ENCODE measurements around the gene KIF1A.

DNA sequence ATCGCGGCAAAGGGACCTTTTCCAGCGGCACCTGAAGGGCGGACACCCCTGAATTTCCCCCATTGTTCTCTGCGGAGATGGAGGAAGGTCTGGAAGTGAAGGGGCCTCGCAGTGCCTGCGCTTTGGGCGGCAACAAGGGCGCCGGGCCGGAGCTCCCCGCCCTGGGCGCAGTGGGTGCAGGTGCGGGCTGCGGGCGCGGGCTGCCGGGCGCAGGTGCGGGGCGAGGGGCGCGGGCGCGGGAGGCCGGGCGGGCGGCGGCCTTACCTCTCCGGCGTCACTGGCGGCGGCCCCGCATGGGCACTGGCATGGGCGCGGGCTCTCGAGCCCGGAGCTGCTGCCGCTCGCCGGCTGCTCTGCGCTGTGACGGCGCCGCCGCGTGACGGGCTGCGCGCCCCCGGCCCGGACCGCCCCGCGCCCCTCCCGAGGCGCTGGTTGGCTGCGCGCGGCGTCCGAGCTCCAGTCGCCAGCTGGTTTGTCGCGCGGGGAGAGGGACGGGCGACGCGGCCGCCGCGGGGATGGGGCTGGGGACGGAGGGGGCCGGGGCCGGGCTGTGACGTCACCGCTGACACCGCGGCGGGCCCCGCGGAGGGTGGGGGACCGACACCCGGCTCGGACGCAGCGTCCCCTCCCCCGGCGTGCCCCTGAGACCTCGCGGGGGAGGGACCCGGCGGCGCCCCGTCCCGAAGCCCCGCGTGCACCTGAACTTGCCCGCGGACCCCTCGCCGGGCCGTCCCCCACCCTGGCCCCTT lies at the start of gene KIF1A:
- no peak for TF ChIP-seq POLR2AphosphoS5 (IDR thresholded peaks at IDR 0.05; ENCODE audit: low read depth)
- TF ChIP-seq, protein P1, sequence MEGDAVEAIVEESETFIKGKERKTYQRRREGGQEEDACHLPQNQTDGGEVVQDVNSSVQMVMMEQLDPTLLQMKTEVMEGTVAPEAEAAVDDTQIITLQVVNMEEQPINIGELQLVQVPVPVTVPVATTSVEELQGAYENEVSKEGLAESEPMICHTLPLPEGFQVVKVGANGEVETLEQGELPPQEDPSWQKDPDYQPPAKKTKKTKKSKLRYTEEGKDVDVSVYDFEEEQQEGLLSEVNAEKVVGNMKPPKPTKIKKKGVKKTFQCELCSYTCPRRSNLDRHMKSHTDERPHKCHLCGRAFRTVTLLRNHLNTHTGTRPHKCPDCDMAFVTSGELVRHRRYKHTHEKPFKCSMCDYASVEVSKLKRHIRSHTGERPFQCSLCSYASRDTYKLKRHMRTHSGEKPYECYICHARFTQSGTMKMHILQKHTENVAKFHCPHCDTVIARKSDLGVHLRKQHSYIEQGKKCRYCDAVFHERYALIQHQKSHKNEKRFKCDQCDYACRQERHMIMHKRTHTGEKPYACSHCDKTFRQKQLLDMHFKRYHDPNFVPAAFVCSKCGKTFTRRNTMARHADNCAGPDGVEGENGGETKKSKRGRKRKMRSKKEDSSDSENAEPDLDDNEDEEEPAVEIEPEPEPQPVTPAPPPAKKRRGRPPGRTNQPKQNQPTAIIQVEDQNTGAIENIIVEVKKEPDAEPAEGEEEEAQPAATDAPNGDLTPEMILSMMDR (IDR thresholded peaks at IDR 0.05; ENCODE audit: insufficient read depth, low read length) = no peak
- no peak for TF ChIP-seq GABPA (IDR thresholded peaks at IDR 0.05; ENCODE audit: low read depth)
- TF ChIP-seq, protein P2, sequence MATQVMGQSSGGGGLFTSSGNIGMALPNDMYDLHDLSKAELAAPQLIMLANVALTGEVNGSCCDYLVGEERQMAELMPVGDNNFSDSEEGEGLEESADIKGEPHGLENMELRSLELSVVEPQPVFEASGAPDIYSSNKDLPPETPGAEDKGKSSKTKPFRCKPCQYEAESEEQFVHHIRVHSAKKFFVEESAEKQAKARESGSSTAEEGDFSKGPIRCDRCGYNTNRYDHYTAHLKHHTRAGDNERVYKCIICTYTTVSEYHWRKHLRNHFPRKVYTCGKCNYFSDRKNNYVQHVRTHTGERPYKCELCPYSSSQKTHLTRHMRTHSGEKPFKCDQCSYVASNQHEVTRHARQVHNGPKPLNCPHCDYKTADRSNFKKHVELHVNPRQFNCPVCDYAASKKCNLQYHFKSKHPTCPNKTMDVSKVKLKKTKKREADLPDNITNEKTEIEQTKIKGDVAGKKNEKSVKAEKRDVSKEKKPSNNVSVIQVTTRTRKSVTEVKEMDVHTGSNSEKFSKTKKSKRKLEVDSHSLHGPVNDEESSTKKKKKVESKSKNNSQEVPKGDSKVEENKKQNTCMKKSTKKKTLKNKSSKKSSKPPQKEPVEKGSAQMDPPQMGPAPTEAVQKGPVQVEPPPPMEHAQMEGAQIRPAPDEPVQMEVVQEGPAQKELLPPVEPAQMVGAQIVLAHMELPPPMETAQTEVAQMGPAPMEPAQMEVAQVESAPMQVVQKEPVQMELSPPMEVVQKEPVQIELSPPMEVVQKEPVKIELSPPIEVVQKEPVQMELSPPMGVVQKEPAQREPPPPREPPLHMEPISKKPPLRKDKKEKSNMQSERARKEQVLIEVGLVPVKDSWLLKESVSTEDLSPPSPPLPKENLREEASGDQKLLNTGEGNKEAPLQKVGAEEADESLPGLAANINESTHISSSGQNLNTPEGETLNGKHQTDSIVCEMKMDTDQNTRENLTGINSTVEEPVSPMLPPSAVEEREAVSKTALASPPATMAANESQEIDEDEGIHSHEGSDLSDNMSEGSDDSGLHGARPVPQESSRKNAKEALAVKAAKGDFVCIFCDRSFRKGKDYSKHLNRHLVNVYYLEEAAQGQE (IDR thresholded peaks at IDR 0.05; ENCODE audit: insufficient replicate concordance, low read depth) = no peak
- no peak for TF ChIP-seq SPI1 (IDR thresholded peaks at IDR 0.05; ENCODE audit: borderline replicate concordance, low read depth)

All from HL-60 (cell line).